ENCODE measurements around the gene SAFB.

Gene SAFB

DNA sequence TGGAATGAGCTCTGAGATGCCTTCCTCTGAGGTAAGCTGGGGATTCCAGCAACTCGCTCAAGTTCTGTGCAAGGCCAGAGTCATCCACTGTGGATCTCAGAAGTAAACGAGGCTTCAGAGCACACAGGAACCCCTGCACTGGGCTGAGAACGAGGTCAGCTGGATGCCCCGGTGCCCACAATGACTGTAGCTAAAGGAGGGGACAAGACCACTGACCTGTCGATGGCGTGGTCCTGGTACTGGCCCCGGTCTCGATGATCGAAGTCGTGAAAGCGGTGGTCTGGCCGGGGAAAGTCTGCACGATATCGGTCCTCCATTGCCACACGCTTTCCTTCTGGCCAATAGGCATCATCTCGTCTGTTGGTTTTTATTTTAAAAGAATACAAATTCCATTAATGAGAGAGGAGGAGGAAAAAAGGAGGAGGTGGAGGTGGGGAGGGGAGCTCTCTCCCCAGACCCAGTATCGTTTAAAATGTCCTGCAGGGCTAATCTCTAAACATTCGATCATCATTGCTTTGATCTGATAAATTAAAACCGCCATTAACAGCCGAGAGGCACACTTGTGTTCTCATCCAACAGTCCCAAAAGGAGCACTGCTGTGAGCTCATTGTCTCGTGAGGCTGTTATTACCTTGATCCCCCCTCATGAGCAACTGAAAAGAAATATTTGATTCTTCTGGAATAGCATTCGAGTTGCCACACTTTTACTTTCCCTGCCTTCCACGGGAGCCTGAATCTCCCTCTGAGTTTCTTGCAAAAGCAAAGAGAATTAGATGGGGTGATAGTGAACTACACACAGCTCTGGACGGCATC, 30.1 kb upstream of the SAFB start:
- peaks cover 76% of the 10 kb centered on the region for H3K36me3 Mint-ChIP-seq (ENCODE audit: low read depth)
- TF ChIP-seq, protein P1, sequence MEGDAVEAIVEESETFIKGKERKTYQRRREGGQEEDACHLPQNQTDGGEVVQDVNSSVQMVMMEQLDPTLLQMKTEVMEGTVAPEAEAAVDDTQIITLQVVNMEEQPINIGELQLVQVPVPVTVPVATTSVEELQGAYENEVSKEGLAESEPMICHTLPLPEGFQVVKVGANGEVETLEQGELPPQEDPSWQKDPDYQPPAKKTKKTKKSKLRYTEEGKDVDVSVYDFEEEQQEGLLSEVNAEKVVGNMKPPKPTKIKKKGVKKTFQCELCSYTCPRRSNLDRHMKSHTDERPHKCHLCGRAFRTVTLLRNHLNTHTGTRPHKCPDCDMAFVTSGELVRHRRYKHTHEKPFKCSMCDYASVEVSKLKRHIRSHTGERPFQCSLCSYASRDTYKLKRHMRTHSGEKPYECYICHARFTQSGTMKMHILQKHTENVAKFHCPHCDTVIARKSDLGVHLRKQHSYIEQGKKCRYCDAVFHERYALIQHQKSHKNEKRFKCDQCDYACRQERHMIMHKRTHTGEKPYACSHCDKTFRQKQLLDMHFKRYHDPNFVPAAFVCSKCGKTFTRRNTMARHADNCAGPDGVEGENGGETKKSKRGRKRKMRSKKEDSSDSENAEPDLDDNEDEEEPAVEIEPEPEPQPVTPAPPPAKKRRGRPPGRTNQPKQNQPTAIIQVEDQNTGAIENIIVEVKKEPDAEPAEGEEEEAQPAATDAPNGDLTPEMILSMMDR (IDR thresholded peaks at IDR 0.05; ENCODE audit: unreplicated experiment in 3 of 3), result no peak
- no peak overlapping the region for H3K4me3 Mint-ChIP-seq
- no peaks in the 10 kb centered on the region for H3K27me3 Mint-ChIP-seq (ENCODE audit: low read depth)
- H3K27ac Mint-ChIP-seq, result peak overlapping the region in 1 of 3 experiments; percentile 61
- H3K4me1 Mint-ChIP-seq, result no peaks in the 10 kb centered on the region
- no peaks in the 10 kb centered on the region for H3K9me3 Mint-ChIP-seq

DNA sequence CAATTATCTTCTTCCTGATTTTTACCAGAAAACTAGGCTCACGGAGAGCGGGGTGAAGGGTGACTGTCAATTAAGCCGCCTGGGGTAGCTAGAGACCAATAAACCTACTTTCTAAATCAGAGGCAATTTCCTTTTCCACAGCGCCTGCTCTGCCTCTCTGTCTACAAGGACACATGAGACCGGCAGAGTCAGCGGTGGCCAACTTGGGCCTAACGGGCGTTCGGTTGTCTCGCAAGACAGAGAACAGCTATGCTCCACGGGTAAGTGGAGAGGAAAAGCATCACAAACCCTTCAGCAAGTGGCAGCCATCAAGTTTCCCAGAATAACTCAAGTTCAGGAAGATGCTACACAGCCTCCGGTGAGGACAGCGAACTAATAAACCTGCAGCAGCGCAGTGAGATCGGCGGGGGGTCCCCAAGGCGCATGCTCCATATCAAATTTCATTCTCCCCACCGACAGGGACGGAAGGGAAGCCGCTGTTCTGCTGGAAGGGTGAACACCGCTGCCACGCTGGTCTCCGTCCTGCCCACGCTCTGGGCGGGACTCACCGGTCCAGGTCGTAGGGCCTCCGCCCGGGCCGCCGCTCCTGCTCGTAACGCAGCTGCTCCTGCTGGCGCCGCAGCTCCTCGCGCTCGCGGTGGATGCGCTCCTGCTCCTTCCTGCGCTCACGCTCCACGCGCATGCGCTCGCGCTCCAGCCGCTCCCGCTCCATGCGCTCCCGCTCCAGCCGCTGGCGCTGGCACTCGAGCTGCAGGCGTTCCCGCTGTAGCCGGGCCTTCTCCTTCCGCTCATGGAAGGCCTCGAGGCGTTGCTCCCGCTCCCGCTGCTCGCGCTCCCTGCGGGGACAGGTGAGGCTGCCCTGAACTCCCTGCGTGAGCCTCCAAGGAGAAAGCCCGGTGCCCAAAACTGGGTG, 29.3 kb upstream of the SAFB start:
- H3K9me3 Mint-ChIP-seq, result no peaks in the 10 kb centered on the region
- TF ChIP-seq, protein P1 (IDR thresholded peaks at IDR 0.05; ENCODE audit: unreplicated experiment in 3 of 3), result no peak
- H3K36me3 Mint-ChIP-seq (ENCODE audit: low read depth), result peaks cover 73% of the 10 kb centered on the region
- H3K27me3 Mint-ChIP-seq (ENCODE audit: low read depth), result no peaks in the 10 kb centered on the region
- no peaks in the 10 kb centered on the region for H3K4me1 Mint-ChIP-seq
- peak overlapping the region in 1 of 3 experiments; percentile 61 for H3K27ac Mint-ChIP-seq
- no peak overlapping the region for H3K4me3 Mint-ChIP-seq

DNA sequence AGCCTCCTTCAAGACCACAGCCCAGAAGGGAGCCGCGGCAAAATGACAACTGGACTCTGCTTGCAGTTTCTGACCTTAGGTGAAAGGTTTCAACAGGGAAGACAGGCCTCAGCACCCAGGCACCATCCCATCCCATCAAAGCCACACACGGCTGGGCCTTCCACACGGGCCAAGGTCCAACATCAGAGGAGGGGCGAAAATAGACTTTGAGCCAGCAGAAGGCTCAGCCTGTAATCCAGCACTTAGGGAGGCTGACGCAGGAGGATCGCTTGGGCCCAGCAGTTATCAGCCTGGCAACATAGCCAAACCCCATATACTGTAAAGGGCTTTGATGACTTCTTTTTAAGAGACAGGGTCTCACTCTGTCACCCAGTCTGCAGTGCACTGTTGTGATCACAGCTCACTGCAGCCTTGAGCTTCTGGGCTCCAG, 28.3 kb upstream of the SAFB start:
- TF ChIP-seq, protein P1 (IDR thresholded peaks at IDR 0.05; ENCODE audit: unreplicated experiment in 3 of 3), result no peak
- no peaks in the 10 kb centered on the region for H3K27me3 Mint-ChIP-seq (ENCODE audit: low read depth)
- H3K27ac Mint-ChIP-seq, result peak overlapping the region in 1 of 3 experiments; percentile 63
- no peak overlapping the region for H3K4me3 Mint-ChIP-seq
- H3K4me1 Mint-ChIP-seq, result no peaks in the 10 kb centered on the region
- H3K36me3 Mint-ChIP-seq (ENCODE audit: low read depth), result peaks cover 73% of the 10 kb centered on the region
- no peaks in the 10 kb centered on the region for H3K9me3 Mint-ChIP-seq

DNA sequence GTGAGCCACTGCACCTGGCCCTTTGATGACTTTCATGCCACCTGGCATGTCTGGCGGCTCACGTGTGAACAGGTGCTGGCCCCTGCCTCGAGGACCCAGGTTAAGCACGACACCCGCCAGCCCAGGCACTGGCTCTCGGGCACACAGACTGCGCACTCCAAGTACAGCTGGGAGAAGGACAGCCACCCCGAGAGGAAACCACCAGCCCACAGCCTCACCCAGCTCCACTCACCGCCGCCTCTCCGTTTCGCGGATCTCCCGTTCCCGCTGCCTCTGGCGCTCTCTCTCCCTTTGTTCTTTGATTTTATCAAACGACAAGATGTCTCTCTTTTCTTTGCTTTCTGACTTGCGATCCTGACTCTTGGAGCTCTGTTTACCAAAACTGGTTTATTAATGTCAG, 27.8 kb upstream of the SAFB start:
- peaks cover 76% of the 10 kb centered on the region for H3K36me3 Mint-ChIP-seq (ENCODE audit: low read depth)
- H3K4me1 Mint-ChIP-seq, result no peaks in the 10 kb centered on the region
- H3K4me3 Mint-ChIP-seq, result no peak overlapping the region
- H3K27me3 Mint-ChIP-seq (ENCODE audit: low read depth), result no peaks in the 10 kb centered on the region
- TF ChIP-seq, protein P1 (IDR thresholded peaks at IDR 0.05; ENCODE audit: unreplicated experiment in 3 of 3), result no peak
- H3K27ac Mint-ChIP-seq, result no peak overlapping the region
- H3K9me3 Mint-ChIP-seq, result no peaks in the 10 kb centered on the region

DNA sequence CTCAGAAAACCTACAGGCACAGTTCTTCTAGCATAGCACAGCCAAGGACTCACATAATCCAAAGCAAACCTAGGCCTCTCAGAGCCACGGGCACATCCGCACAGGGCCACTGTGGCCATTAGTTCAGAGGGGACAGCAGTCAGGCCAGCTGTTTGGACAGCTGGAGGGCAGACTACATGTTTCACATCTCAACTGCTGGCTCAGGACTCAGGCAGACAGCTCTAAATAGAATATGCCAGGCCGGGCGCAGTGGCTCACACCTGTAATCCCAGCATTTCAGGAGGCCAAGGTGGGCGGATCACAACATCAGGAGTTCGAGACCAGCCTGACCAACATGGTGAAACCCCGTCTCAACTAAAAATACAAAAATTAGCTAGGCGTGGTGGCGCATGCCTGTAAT, 27.1 kb upstream of the SAFB start:
- Mint-ChIP-seq H3K27ac (no peak overlapping the region), H3K36me3 (ENCODE audit: low read depth) (peaks cover 77% of the 10 kb centered on the region), H3K27me3 (ENCODE audit: low read depth) (no peaks in the 10 kb centered on the region), H3K9me3 (no peaks in the 10 kb centered on the region), H3K4me1 (no peaks in the 10 kb centered on the region), H3K4me3 (no peak overlapping the region)
- TF ChIP-seq, protein P1 (IDR thresholded peaks at IDR 0.05; ENCODE audit: unreplicated experiment in 3 of 3), result no peak

Data from nephron (organoid).